ENCODE data around the gene HEXA.

Gene HEXA

DNA sequence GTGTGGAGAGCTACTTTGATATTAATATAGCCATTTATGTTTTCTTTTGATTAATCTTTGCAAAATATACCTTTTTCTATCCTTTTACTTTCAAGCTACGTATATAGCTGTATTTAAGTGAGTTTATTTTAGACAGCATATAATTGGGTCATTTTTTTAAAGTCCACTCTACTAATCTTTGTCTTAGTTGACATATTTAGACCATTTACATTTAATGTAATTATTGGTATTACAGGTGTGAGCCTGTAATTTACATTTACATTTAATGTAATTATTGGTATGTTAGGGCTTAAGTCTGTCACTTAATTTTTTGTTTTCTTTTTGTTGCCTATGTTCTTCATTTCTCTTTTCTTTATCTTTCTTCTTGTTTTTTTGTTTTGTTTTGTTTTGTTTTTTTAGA, 52.1 kb downstream of the HEXA start:
- TF ChIP-seq ZFX (IDR thresholded peaks at IDR 0.05): no peak
- TF ChIP-seq, protein P1, sequence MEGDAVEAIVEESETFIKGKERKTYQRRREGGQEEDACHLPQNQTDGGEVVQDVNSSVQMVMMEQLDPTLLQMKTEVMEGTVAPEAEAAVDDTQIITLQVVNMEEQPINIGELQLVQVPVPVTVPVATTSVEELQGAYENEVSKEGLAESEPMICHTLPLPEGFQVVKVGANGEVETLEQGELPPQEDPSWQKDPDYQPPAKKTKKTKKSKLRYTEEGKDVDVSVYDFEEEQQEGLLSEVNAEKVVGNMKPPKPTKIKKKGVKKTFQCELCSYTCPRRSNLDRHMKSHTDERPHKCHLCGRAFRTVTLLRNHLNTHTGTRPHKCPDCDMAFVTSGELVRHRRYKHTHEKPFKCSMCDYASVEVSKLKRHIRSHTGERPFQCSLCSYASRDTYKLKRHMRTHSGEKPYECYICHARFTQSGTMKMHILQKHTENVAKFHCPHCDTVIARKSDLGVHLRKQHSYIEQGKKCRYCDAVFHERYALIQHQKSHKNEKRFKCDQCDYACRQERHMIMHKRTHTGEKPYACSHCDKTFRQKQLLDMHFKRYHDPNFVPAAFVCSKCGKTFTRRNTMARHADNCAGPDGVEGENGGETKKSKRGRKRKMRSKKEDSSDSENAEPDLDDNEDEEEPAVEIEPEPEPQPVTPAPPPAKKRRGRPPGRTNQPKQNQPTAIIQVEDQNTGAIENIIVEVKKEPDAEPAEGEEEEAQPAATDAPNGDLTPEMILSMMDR (conservative IDR thresholded peaks at IDR 0.05): no peak
- H3K27ac ChIP-seq: no peak overlapping the region

- H3K27ac ChIP-seq: peak within 1 kb of the TSS; percentile 7; the same call in 1 of the 2 replicates
Measured at GRCh38 chr15:72319985-72320671, 55.7 kb downstream of the HEXA start, which contains the start of gene CELF6. CELF6 (minus strand) TSS chr15:72320157; CDS start chr15:72319874, 283 bp downstream.

GRCh38 chr15:72319360-72319984, 56.3 kb downstream of the HEXA start:
- H3K27ac ChIP-seq: peak overlapping the region; percentile 7; the same call in 1 of the 2 replicates
- TF ChIP-seq ZFX (IDR thresholded peaks at IDR 0.05): no peak
- TF ChIP-seq, protein P1 (conservative IDR thresholded peaks at IDR 0.05): no peak

More at GRCh38 chr15:72319985-72320671, 55.7 kb downstream of the HEXA start, which contains the start of gene CELF6:
- TF ChIP-seq, protein P1 (conservative IDR thresholded peaks at IDR 0.05): no peak
- no peak for TF ChIP-seq ZFX (IDR thresholded peaks at IDR 0.05)

DNA sequence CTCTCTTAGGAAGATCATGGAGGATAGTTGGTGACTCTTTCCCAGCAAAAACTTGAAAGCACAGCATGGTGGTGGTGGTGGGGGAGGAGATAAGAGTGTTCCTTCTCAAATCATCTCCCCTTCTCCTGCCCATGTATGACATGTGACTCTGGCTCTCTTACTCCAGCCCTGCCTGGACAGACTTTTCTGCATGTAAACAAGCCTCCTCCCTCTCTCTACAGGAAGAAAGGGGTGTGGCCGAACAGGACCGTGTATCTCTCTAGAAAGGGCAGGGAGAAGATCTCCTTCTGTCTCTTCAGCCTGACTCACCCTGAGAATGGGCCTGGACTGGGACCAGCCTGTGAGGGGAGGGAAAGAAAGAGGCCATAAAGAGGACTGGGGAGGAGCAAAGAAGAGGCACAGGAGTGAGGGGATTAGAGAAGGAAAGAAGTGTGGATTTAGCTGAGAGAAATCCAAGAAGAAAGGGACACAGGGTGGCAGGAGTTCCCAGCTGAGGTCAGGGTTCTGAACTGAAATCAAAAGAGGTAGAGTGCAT, 57.3 kb downstream of the HEXA start:
- no peak overlapping the region for H3K27ac ChIP-seq
- TF ChIP-seq, protein P1 (conservative IDR thresholded peaks at IDR 0.05): no peak
- no peak for TF ChIP-seq ZFX (IDR thresholded peaks at IDR 0.05)

GRCh38 chr15:72315706-72316370, 60.0 kb downstream of the HEXA start:
- H3K27ac ChIP-seq: no peak overlapping the region
- no peak for TF ChIP-seq ZFX (IDR thresholded peaks at IDR 0.05)
- TF ChIP-seq, protein P1 (conservative IDR thresholded peaks at IDR 0.05): no peak

GRCh38 chr15:72313881-72314280, 61.9 kb downstream of the HEXA start:
- no peak overlapping the region for H3K27ac ChIP-seq
- TF ChIP-seq ZFX (IDR thresholded peaks at IDR 0.05): no peak
- TF ChIP-seq, protein P1 (conservative IDR thresholded peaks at IDR 0.05): no peak
